Activated naive CD4-positive, alpha-beta T cell (primary cell): ENCODE measurements around the gene MBP.
"Not testable (repeated sequence)": the region's sequence is repeated elsewhere in the genome, so short reads cannot be mapped to it uniquely, and the experiment has no call there.

Experiments used
- DNase-seq, 4 experiments: peaks; one replicate each; lab custom pipeline; 2025; lab: John Stamatoyannopoulos, UW

The MBP gene

GRCh38 chr18:77004555-77005380 lies 127.8 kb downstream of the MBP start:
- DNase-seq, result no peak

DNA sequence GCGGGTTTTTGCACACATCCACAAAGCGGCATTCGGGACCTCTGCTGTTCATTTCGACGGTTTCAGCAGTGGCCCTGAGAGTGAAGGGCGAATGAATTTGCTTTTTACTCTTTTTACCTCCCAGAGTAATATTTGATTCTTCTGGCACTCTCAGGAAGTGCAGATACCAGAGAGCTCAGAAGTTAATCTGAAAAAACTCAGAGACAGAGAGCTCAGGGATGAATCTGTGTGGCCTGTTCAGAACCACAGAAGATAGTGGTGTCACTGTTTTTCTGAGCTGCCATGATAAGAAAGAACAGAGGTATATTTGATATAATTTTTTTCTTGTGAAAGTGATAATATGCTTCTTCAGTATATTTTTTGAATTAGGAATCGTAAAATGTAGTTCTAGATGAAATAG lies 129.3 kb downstream of the MBP start:
- no peak for DNase-seq

GRCh38 chr18:77002496-77002895 lies 130.1 kb downstream of the MBP start:
- DNase-seq, result no peak

GRCh38 chr18:77001979-77002378 lies 130.6 kb downstream of the MBP start:
- DNase-seq, result no peak

GRCh38 chr18:77001041-77001440 lies 131.5 kb downstream of the MBP start:
- DNase-seq, result no peak

DNA sequence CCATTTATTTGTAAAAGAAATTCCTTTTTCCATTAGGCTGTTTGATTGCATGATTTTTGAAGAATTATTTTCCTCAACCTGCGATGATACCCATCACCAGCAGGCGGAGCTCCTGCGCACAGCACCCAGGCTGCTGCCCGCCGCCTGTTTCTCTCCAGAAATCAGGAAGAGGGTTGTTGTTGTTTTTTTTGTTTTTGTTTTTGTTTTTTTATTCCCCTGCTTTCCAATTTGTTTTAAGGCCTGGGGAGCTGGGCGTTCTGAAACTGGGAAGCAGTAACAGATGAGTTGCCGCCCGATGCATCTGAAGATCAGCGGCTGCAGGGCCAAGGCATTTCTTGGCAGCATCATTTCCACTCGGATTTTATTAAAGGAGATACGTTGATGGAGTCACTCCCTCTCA lies 132.1 kb downstream of the MBP start:
- DNase-seq, result peak in 2 of 4 experiments; percentile 2 to 34

DNA sequence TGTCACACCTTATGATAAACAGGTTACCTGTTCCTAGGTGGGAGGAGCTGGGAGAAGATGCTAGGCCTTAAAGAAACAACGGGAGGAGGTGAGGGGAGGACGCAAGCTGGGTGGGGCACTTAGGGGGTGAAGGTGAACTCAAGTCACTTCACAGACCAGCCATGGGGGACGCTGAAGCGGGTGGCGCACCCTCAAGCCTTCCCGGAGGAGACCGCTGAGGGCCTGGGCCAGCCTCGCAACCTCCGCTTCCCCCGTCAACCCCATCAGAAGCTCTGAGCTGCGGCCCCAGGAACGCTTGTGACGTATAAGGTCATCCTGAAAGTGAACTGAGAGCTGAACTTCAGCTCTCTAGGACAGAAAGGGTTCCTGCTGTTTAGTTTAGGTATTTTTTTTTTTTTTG lies 133.5 kb downstream of the MBP start:
- DNase-seq, result no peak

DNA sequence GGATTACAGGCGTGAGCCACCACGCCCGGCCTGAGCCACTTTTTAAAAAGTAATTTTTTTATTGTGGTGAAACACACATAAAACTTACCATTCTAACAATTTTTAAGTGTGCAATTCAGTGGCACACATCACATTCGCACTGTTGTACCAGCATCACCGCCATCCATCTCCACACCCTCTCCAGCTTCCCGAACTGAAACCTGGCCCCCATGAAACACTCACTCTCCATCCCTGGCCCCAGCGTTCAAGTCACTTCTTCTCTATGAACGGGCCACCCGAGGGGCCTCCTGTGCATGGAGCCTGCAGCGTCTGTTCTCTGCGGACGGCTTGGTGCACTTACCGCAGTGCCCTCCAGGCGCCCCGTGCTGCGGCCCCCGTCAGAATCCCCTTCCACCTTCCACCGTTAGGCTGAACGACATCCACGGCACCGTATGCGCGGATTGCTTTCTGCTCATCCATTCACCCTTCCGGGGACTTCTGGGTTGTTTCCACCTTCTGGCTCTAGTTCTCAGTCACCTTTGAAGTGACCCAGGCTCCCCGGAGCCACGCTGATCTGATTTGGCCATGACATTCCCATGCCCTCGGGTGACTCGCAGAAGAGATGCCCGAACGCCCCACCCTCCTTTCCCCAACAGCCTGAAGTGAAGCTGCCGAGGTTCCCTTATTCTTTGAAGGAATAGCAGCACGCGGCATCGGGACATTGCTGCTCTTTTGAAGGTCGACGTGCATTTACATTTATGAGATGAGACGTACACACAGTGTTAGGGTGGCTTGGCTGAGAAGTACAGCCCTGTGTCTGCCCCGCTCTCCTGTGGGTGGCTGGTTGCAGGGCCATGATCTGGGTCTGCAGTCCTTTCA lies 134.4 kb downstream of the MBP start:
- no peak for DNase-seq

GRCh38 chr18:76996429-76996828 lies 136.2 kb downstream of the MBP start:
- no peak for DNase-seq

DNA sequence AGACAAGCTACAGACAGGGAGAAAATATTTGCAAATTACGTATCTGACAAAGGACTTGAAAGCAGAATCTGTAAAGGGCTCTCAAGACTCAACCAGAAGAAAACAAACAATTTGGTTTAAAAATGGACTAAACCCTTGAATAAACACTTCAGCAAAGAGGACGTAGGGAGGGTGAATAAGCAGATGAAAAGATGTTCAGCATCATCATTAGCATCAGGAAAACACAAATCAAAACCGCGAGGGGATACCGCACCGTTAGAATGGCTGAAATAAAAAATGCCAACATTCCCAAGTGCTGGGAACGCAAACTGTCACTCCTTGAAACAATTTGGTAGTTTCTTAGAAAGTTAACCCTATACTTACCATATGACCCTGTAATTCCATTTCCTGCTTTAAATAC lies 136.7 kb downstream of the MBP start:
- DNase-seq, result no peak

GRCh38 chr18:76994086-76994654 lies 138.4 kb downstream of the MBP start:
- no peak for DNase-seq

DNA sequence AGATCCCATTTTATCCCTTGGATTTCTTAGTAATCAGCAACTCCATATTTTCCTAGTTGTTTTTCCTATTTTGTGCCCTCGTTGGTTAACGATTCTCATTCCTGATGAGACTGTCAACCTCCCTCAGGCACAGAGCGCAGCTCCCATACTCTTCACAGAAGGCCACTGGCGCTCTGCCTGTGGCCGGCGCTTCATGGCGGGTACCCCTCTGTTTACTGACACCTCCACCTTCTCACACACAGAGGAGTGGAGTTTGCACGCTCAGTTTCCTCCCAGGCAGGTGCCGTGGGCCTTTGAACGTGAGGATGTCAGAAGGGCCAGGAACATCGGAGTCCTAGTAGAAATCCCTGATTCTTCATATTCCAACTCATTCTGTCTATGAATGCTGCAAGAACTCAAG lies 139.0 kb downstream of the MBP start:
- no peak for DNase-seq

DNA sequence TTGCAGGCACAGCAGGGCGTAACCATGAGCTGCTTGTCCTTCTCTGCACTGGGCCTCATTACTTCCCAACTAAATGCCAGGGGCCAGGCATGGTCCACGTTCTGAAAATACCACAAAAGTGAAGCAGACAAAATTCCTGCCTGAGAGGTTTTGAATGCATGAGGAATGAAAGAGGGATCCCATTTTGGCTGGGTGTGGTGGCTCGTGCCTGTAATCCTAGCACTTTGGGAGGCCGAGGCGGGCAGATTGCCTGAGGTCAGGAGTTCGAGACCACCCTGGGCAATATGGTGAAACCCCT lies 139.5 kb downstream of the MBP start:
- no peak for DNase-seq

- DNase-seq, result no peak
These were observed 140.1 kb downstream of the MBP start for GRCh38 chr18:76992226-76993084.

GRCh38 chr18:76991021-76991688 lies 141.4 kb downstream of the MBP start:
- DNase-seq, result no peak

DNA sequence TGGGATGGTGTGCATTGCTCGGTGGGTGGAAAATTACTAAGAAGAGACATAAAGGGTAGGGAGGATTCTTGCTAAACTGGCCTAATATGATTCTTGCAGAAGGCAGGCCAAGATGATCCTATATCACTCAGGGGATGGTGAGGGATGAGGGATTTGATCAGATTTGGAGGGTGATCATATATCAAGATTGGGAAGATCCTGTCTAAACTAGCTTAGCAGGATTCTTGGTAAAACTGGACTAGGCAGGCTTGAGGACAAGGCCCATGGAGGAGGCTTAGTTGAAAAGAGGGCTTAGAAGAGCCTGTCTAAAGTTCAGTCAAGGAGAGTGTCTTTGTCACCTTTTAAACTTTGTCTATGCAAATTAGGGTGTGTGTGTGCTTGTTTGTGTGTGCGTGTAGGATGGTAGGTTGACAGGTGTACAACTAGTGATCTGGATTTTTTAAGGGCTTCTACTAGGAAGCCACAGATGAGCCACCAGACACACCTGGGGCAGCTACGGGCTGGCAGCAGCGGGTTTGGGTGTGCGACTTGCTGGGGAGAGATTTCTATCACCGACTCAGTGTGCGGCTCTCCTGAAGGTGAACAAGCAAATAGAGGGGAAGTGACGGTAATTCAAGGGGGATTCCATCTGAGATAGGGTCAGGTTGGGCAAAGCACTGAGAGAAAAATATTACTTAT lies 142.1 kb downstream of the MBP start:
- DNase-seq, result not testable (repeated sequence)

GRCh38 chr18:76989647-76990190 lies 142.9 kb downstream of the MBP start:
- DNase-seq, result no peak

DNA sequence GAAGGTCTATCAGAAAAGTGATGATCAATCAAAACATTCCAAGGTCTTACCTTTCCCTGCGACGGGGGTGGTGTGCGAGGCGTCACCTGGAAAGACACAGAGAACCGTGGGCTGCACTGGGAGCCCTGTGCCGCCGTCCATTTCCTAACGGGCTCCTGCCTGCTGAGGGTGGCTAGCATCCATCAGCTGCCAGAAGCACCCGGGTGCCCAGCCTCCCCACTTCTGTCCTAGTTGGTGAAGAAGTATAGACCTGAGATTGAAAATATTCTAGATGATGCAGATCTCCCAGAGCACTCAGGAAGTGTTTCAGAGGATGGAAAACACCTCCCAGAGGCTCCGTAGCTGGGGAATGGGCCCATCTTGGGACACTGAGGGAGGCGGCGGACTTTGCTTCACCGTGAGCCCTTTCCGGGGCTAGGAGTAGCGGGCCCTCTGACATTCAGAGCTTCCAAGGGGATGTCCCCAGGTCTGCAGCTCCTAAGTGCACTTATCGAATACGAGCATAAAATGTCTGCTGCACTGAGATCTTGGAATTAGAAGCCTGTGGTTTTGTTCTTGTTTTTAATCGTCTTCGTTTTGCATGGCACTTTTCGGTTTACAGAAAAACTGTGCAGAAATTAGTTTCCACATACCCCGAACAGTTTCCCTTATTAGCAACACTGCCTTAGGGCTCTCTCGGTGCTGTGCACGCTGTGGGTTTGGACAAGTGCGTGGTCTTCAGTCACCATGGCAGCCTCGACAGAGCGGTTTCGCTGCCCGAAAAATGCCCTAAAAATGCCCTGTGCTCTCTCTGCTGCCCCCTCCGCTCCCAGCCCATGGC lies 143.5 kb downstream of the MBP start:
- DNase-seq, result no peak

DNA sequence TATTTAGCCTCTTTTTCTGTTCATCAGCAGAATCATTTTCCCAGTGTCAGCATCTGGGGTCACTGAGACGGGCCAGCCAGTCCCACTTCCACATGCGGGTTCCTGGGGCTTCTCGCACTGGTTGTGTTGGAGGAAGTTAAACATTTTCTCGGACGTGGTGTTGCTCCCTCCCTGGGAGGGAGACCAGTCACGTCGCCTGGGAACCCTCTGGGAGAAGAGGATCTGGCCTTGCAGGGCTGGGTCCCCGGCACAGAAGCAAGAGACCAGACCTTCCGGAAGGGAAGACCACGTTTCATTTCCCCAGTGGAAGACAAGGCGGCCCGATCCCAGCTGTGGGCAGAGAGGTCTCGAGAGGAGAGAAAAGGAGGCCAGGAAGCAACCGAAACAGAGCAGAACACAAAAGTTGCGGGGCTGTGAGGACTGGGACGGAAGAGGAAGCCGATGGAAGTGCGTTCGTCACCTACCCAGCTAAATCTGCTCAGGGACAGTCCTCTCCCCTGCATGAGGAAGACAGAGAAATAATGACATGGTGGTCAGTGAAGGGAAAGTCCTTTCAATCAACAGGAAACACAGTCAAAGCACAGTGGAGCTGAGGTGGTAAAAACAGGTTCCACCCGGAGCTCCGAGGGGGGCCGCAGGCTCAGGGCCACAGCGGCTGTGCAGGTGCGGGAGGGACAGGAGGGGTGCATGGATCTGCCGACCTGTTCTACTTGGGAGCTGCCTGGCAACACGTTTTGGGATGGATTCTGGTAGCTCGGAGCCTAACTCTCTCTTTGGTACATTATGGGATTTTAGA lies 144.4 kb downstream of the MBP start:
- no peak for DNase-seq
